ENCODE data around the gene LRCH1. TPM values are rescaled to one million over a fixed set of nuclear protein-coding genes. Genes with fewer than 3 reads are reported as not detected.

Gene LRCH1
- total and polyA plus RNA-seq, 2 of the 13 experiments (the other 11 are each of a cell fraction or from before 2014, with no cell fraction given): 4.1 to 12.6 TPM

DNA sequence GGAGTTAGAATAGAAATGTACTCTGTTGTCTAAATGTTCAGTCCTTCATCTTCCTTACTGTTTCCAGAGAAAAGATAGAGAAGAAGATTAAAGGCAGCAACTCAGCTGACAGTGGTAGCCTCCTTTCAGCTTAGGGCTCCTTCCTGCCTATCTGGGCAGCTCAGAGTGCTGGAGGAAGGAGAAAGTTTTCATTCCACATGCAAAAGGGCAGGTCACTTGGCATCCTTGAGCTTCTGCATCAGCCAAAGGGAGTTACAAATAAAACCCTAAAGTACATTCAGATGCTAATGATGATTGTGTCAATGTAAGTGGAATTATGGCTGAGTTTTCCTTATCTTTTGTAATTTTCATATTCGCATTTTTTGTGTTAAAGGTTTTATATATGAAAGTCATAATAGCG, 185.1 kb downstream of the LRCH1 start:
- Histone ChIP-seq H4K20me1 (ENCODE audit: insufficient read depth, low read length) (no peaks in the 10 kb centered on the region), H3K4me1 (ENCODE audit: insufficient read depth, low read length) (no peaks in the 10 kb centered on the region), H3K4me3 (replicated peaks in 1 of 3; ENCODE audit: insufficient read depth in 1 of 3, low read depth in 2 of 3, low read length in 3 of 3) (no peak overlapping the region), H2AFZ (ENCODE audit: low read length) (no peak overlapping the region), H3K27ac (ENCODE audit: extremely low read length, insufficient read depth, low read length) (no peak overlapping the region), H3K4me2 (ENCODE audit: low read depth, low read length) (no peak overlapping the region), H3K9me3 (ENCODE audit: low read length) (no peaks in the 10 kb centered on the region), H3K27me3 (ENCODE audit: control insufficient read depth in 1 of 2, insufficient read depth in 2 of 2, low read length in 2 of 2) (no peaks in the 10 kb centered on the region), H3K79me2 (ENCODE audit: insufficient read depth, low read length) (no peaks in the 10 kb centered on the region), H3K9ac (ENCODE audit: insufficient read depth, low read depth, low read length) (no peak overlapping the region), H3K36me3 (replicated peaks in 1 of 2; ENCODE audit: control insufficient read depth in 1 of 2, insufficient read depth in 2 of 2, low read length in 2 of 2) (peaks cover 2 to 16% of the 10 kb centered on the region in 2 experiments; a peak in 3 of 5 replicates)
- WGBS (ENCODE audit: low lambda C conversion rate): 96% methylated on average over 2 of the region's 2 CpGs
- ATAC-seq: no peak
- ChIA-PET CTCF (ENCODE audit: low intra/inter-chr PET ratio, low total read pairs) (no interaction called here), POLR2A (no interaction called here)
- in situ Hi-C loops (cut with HindIII; ENCODE audit: extremely low pct_ligation_motif_present, low pct_unique_long_range_greater_than_20kb) (no loop called here), intact Hi-C loops (cut with micrococcal nuclease; ENCODE audit: unreplicated experiment) (no loop called here)
- peak; percentile 21 for FAIRE-seq
- no TSS peak for BruUV-seq (replicated peaks)
- no peak for DNase-seq (ENCODE audit: low spot score)
- TF ChIP-seq RARG (CRISPR knock-in tag; IDR thresholded peaks at IDR 0.05; ENCODE audit: low read depth): no peak
- no peak for TF ChIP-seq ZNF747 (CRISPR knock-in tag; IDR thresholded peaks at IDR 0.05; ENCODE audit: borderline replicate concordance)
- no peak for TF ChIP-seq POLR2G (IDR thresholded peaks at IDR 0.05; ENCODE audit: low read depth, low read length)
- TF ChIP-seq ZMYM3 (CRISPR knock-in tag; IDR thresholded peaks at IDR 0.05): no peak
- no peak for TF ChIP-seq TIGD3 (CRISPR knock-in tag; IDR thresholded peaks at IDR 0.05; ENCODE audit: borderline replicate concordance)
- TF ChIP-seq ZNF367 (CRISPR knock-in tag; IDR thresholded peaks at IDR 0.05; ENCODE audit: borderline replicate concordance): no peak
- TF ChIP-seq ZNF281 (CRISPR knock-in tag; IDR thresholded peaks at IDR 0.05; ENCODE audit: borderline replicate concordance): no peak
- no peak for TF ChIP-seq ZNF782 (CRISPR knock-in tag; IDR thresholded peaks at IDR 0.05; ENCODE audit: borderline replicate concordance)
- TF ChIP-seq NR2F2 (IDR thresholded peaks at IDR 0.05; ENCODE audit: borderline replicate concordance, low read depth): no peak
- no peak for TF ChIP-seq MAF1 (CRISPR knock-in tag; IDR thresholded peaks at IDR 0.05; ENCODE audit: borderline replicate concordance)
- no peak for TF ChIP-seq SMYD3 (CRISPR knock-in tag; IDR thresholded peaks at IDR 0.05)
- TF ChIP-seq HNRNPL (IDR thresholded peaks at IDR 0.05; ENCODE audit: low read depth, low read length): no peak
- TF ChIP-seq, protein P1, sequence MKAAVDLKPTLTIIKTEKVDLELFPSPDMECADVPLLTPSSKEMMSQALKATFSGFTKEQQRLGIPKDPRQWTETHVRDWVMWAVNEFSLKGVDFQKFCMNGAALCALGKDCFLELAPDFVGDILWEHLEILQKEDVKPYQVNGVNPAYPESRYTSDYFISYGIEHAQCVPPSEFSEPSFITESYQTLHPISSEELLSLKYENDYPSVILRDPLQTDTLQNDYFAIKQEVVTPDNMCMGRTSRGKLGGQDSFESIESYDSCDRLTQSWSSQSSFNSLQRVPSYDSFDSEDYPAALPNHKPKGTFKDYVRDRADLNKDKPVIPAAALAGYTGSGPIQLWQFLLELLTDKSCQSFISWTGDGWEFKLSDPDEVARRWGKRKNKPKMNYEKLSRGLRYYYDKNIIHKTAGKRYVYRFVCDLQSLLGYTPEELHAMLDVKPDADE (CRISPR knock-in tag; IDR thresholded peaks at IDR 0.05): no peak
- TF ChIP-seq MAFG (CRISPR knock-in tag; IDR thresholded peaks at IDR 0.05): no peak
- TF ChIP-seq, protein P2, sequence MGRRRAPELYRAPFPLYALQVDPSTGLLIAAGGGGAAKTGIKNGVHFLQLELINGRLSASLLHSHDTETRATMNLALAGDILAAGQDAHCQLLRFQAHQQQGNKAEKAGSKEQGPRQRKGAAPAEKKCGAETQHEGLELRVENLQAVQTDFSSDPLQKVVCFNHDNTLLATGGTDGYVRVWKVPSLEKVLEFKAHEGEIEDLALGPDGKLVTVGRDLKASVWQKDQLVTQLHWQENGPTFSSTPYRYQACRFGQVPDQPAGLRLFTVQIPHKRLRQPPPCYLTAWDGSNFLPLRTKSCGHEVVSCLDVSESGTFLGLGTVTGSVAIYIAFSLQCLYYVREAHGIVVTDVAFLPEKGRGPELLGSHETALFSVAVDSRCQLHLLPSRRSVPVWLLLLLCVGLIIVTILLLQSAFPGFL (CRISPR knock-in tag; IDR thresholded peaks at IDR 0.05): no peak
- TF ChIP-seq, protein P3, sequence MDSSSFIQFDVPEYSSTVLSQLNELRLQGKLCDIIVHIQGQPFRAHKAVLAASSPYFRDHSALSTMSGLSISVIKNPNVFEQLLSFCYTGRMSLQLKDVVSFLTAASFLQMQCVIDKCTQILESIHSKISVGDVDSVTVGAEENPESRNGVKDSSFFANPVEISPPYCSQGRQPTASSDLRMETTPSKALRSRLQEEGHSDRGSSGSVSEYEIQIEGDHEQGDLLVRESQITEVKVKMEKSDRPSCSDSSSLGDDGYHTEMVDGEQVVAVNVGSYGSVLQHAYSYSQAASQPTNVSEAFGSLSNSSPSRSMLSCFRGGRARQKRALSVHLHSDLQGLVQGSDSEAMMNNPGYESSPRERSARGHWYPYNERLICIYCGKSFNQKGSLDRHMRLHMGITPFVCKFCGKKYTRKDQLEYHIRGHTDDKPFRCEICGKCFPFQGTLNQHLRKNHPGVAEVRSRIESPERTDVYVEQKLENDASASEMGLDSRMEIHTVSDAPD (CRISPR knock-in tag; IDR thresholded peaks at IDR 0.05): no peak

Data from HepG2 (cell line).